ENCODE measurements around the gene RNU11. TPM values are rescaled to one million over a fixed set of nuclear protein-coding genes. Genes with fewer than 3 reads are reported as not detected.
A peak's percentile ranks its signal among the peaks of the same experiment; 100 is the strongest.
"Not testable (repeated sequence)": the region's sequence is repeated elsewhere in the genome, so short reads cannot be mapped to it uniquely, and the experiment has no call there.

RNU11 gene
- polyA plus RNA-seq, 2 of the 4 experiments (the other 2 are of a cell fraction) = not detected

GRCh38 chr1:28646040-28646439 lies 2.4 kb upstream of the RNU11 start:
- Histone ChIP-seq H3K9me3 (no peaks in the 10 kb centered on the region), H3K4me2 (no peak overlapping the region), H3K4me3 (no peak overlapping the region), H3K4me1 (peaks cover 24% of the 10 kb centered on the region; the same call in 2 of the 3 replicates), H3K27ac (no peak overlapping the region)
- WGBS (ENCODE audit: missing lambda C conversion rate) = 100% methylated on average over 1 of the region's 1 CpG
- FAIRE-seq (no peak), ATAC-seq (no peak), DNase-seq (ENCODE audit: low read depth in 1 of 2, low spot score in 1 of 2) (no peak)
- TF ChIP-seq MAZ (IDR thresholded peaks at IDR 0.05; ENCODE audit: borderline replicate concordance, low read depth, low read length) (no peak), HOXA7 (CRISPR knock-in tag; IDR thresholded peaks at IDR 0.05) (no peak), GATA3 (IDR thresholded peaks at IDR 0.05; ENCODE audit: borderline replicate concordance) (no peak), RFX5 (IDR thresholded peaks at IDR 0.05) (no peak), USF2 (IDR thresholded peaks at IDR 0.05) (no peak), RAD21 (conservative IDR thresholded peaks at IDR 0.05 in 1 of 2, IDR thresholded peaks at IDR 0.05 in 1 of 2) (no peak), POLR2AphosphoS2 (conservative IDR thresholded peaks at IDR 0.05; ENCODE audit: low read length) (no peak)
- ChIA-PET CTCF (no interaction called here), POLR2A (interaction anchor here (1.8 kb wide), 1 partner anchor 22 kb away, joined by 7 read pairs; the partner anchor contains the start of gene GMEB1)

GRCh38 chr1:28648008-28648473 lies 359 bp upstream of the RNU11 start:
- peak; percentile 87 to 88 for ATAC-seq
- peak; percentile 53; the same call in 1 of the 2 replicates for TF ChIP-seq HOXB5 (CRISPR knock-in tag; IDR thresholded peaks at IDR 0.05)
- TF ChIP-seq RARB (CRISPR knock-in tag; IDR thresholded peaks at IDR 0.05) = 0 out of 2 replicates have a peak, but pooled peaks have one; percentile 63
- peak; percentile 53; the same call in 1 of the 2 replicates for TF ChIP-seq ZNF302 (CRISPR knock-in tag; IDR thresholded peaks at IDR 0.05)
- no peak for TF ChIP-seq PBX3 (IDR thresholded peaks at IDR 0.05)
- TF ChIP-seq, protein P1, sequence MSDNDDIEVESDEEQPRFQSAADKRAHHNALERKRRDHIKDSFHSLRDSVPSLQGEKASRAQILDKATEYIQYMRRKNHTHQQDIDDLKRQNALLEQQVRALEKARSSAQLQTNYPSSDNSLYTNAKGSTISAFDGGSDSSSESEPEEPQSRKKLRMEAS (IDR thresholded peaks at IDR 0.05) = peak; percentile 47; the same call in 1 of the 2 replicates
- TF ChIP-seq, protein P2, sequence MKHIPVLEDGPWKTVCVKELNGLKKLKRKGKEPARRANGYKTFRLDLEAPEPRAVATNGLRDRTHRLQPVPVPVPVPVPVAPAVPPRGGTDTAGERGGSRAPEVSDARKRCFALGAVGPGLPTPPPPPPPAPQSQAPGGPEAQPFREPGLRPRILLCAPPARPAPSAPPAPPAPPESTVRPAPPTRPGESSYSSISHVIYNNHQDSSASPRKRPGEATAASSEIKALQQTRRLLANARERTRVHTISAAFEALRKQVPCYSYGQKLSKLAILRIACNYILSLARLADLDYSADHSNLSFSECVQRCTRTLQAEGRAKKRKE (CRISPR knock-in tag; IDR thresholded peaks at IDR 0.05; ENCODE audit: low read depth) = 0 out of 2 replicates have a peak, but pooled peaks have one; percentile 32
- no peak for TF ChIP-seq ELK1 (IDR thresholded peaks at IDR 0.05; ENCODE audit: low read depth, low read length)
- peaks cover 15% of the 10 kb centered on the region; the same call in 2 of the 3 replicates for H3K4me1 ChIP-seq
- H3K4me3 ChIP-seq = peak overlapping the region; percentile 37; the same call in 2 of the 3 replicates
- 3% methylated on average over 18 of the region's 18 CpGs for WGBS (ENCODE audit: missing lambda C conversion rate)
- no peaks in the 10 kb centered on the region for H3K9me3 ChIP-seq
- POLR2A ChIA-PET = interaction anchor here (0.6 to 2.1 kb wide), 22 partner anchors 8 to 399 kb away, joined by 3 to 23 read pairs (median 4); partner anchors contain the start of genes GMEB1, MED18, SESN2 and TRNAU1AP
- peak overlapping the region; percentile 96 to 97 for H3K27ac ChIP-seq
- peak; percentile 71 to 94 for DNase-seq (ENCODE audit: low read depth in 1 of 2, low spot score in 1 of 2)
- CTCF ChIA-PET = interaction anchor here (0.6 to 1.9 kb wide), 2 partner anchors 30 to 88 kb away, joined by 3 to 9 read pairs; partner anchors contain the start of gene YTHDF2
- H3K4me2 ChIP-seq = peak overlapping the region; percentile 78
- FAIRE-seq = no peak

GRCh38 chr1:28653063-28653462 lies 4.7 kb downstream of the RNU11 start:
- POLR2A ChIA-PET; ATAC-seq; H3K4me3 ChIP-seq; DNase-seq (ENCODE audit: low read depth in 1 of 2, low spot score in 1 of 2); CTCF ChIA-PET; FAIRE-seq; H3K4me1 ChIP-seq; H3K4me2 ChIP-seq; H3K27ac ChIP-seq; H3K9me3 ChIP-seq: not testable (repeated sequence)
- WGBS (ENCODE audit: missing lambda C conversion rate) = 73% methylated on average over 12 of the region's 13 CpGs

Data from A549 (cell line).